ENCODE data around the gene ATL1.
A peak's percentile ranks its signal among the peaks of the same experiment; 100 is the strongest.
"Not testable (repeated sequence)": the region's sequence is repeated elsewhere in the genome, so short reads cannot be mapped to it uniquely, and the experiment has no call there.

The ATL1 gene

DNA sequence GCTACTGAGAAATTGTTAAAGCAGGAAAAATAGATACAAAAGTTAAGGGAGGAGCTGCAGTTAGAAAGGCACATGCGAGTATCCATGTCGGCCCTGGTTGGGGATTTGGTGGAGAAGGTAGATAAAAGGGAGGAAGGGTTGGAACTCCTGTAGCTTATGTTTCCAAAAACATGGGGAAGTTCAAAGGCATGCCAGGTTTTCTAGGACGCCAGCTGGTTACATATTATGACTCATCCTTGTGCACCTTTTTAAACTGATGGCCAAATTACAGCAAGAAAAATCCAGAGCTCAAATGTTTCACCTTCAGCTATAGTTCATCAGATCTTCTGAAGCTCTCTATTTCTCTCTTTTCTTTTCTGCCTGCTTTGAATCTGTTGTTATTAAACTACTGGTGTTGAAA is 14.3 kb upstream of the ATL1 start:
- Histone ChIP-seq H3K4me1 (ENCODE audit: insufficient read depth, low read length) (no peaks in the 10 kb centered on the region), H3K9me3 (ENCODE audit: low read length) (peaks cover 4% of the 10 kb centered on the region), H2AFZ (ENCODE audit: low read depth, low read length) (no peak overlapping the region), H3K27me3 (ENCODE audit: insufficient read depth, low read length) (no peaks in the 10 kb centered on the region), H3K36me3 (ENCODE audit: insufficient read depth, low read length) (no peaks in the 10 kb centered on the region), H3K4me3 (ENCODE audit: low read length) (no peak overlapping the region)

DNA sequence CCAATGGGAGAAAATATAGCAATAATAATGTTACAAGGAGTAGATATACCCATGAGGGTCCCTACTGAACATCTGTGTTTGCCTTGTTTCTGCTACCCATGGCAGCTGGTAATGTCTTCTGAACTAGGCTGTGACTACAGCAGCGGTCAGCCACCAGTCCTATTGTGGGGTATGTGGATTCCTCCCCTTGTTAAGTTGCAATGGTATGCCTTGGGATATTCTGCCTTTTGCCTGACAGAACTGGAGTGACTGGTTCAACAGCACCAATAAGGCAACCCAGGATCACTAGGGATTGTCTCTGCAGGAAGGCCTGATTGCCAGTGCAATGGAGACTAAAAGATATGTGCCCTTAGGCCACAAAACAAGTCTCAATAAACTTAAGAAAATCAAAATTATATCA is 9.7 kb upstream of the ATL1 start:
- no peak overlapping the region for H3K4me3 ChIP-seq (ENCODE audit: low read length)
- H3K4me1 ChIP-seq (ENCODE audit: insufficient read depth, low read length): no peaks in the 10 kb centered on the region
- peaks cover 4% of the 10 kb centered on the region for H3K9me3 ChIP-seq (ENCODE audit: low read length)

DNA sequence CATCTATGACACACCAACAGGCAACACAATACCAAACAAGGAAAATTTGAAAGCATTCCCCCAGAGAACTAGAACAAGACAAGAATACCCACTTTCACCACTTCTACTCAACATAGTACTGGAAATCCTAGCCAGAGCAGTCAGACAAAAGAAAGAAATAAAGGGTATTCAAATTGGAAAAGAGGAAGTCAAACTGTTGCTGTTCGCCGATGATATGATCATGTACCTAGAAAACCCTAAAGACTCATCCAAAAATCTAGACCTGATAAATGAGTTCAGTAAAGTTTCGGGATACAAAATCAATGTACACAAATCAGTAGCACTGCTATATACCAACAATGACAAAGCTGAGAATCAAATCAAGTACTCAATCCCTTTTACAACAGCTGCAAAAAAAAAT is 8.1 kb upstream of the ATL1 start:
- Histone ChIP-seq H3K9me3 (ENCODE audit: low read length) (peaks cover 4% of the 10 kb centered on the region), H3K4me1 (ENCODE audit: insufficient read depth, low read length) (no peaks in the 10 kb centered on the region), H3K4me3 (ENCODE audit: low read length) (no peak overlapping the region), H3K36me3 (ENCODE audit: insufficient read depth, low read length) (no peaks in the 10 kb centered on the region), H2AFZ (ENCODE audit: low read depth, low read length) (no peak overlapping the region), H3K27me3 (ENCODE audit: insufficient read depth, low read length) (no peaks in the 10 kb centered on the region)

More for the DNA sequence above, 9.7 kb upstream of the ATL1 start:
- no peaks in the 10 kb centered on the region for H3K36me3 ChIP-seq (ENCODE audit: insufficient read depth, low read length)
- no peak overlapping the region for H2AFZ ChIP-seq (ENCODE audit: low read depth, low read length)
- H3K27me3 ChIP-seq (ENCODE audit: insufficient read depth, low read length): no peaks in the 10 kb centered on the region

DNA sequence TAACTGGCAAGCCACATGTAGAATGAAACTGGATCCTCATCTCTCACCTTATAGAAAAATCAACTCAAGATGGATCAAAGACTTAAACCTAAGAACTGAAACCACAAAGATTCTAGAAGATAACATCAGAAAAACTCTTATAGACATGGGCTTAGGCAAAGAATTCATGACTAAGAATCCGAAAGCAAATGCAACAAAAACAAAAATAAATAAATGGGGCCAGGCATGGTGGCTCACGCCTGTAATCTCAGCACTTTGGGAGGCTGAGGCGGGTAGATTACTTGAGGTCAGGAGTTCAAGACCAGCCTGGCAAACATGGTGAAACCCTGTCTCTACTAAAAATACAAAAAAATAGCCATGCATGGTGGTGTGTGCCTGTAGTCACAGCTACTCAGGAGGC is 7.1 kb upstream of the ATL1 start:
- not testable (repeated sequence) for H3K4me3 ChIP-seq (ENCODE audit: low read length); H3K27me3 ChIP-seq (ENCODE audit: insufficient read depth, low read length); H2AFZ ChIP-seq (ENCODE audit: low read depth, low read length)

DNA sequence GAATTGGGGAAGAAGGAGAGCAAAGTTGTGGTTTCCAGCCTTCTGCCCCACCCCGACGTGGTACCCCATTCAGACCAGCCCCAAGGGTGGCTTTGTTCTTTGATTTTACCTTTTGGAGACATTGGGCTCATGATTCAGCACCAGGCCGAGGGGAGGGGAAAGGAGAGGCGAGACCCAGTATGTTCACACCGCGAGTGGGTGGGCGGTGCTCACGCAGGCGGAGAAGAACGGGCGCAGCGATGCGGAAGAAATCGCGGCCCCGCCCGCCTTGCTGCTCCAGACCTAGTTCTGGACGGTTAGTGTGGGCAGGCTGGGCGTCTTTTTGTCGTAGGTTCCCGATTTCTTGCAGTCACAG is 963 bp downstream of the ATL1 start:
- Histone ChIP-seq H3K4me1 (ENCODE audit: insufficient read depth, low read length) (peaks cover 19% of the 10 kb centered on the region), H2AFZ (ENCODE audit: low read depth, low read length) (peak overlapping the region; percentile 12), H3K27me3 (ENCODE audit: insufficient read depth, low read length) (no peaks in the 10 kb centered on the region), H3K9me3 (ENCODE audit: low read length) (no peaks in the 10 kb centered on the region), H3K4me3 (ENCODE audit: low read length) (peak overlapping the region; percentile 83), H3K36me3 (ENCODE audit: insufficient read depth, low read length) (no peaks in the 10 kb centered on the region)

More for the DNA sequence above, 7.1 kb upstream of the ATL1 start:
- not testable (repeated sequence) for H3K36me3 ChIP-seq (ENCODE audit: insufficient read depth, low read length); H3K9me3 ChIP-seq (ENCODE audit: low read length); H3K4me1 ChIP-seq (ENCODE audit: insufficient read depth, low read length)

DNA sequence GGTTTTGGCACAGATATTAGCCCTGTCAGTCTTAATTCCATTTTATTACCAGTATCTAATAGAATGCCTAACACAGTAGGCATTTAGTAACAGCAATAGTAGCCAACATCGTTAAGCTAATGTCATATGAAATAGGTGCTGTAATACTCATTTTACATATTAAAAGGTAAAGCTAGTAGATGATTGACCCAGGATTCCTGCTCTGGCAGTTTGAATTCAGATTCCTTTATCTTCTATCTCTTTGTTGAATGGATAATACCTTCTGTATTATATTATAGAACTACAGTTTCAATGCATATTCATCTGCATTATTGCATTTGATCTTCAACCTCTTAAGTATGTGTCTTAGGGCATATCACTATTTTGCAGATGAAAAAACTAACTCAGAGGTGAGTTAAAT is 2.9 kb downstream of the ATL1 start:
- H2AFZ ChIP-seq (ENCODE audit: low read depth, low read length): no peak overlapping the region
- no peak overlapping the region for H3K4me3 ChIP-seq (ENCODE audit: low read length)
- H3K36me3 ChIP-seq (ENCODE audit: insufficient read depth, low read length): peaks cover 4% of the 10 kb centered on the region
- H3K27me3 ChIP-seq (ENCODE audit: insufficient read depth, low read length): no peaks in the 10 kb centered on the region
- no peaks in the 10 kb centered on the region for H3K9me3 ChIP-seq (ENCODE audit: low read length)
- peaks cover 19% of the 10 kb centered on the region for H3K4me1 ChIP-seq (ENCODE audit: insufficient read depth, low read length)

DNA sequence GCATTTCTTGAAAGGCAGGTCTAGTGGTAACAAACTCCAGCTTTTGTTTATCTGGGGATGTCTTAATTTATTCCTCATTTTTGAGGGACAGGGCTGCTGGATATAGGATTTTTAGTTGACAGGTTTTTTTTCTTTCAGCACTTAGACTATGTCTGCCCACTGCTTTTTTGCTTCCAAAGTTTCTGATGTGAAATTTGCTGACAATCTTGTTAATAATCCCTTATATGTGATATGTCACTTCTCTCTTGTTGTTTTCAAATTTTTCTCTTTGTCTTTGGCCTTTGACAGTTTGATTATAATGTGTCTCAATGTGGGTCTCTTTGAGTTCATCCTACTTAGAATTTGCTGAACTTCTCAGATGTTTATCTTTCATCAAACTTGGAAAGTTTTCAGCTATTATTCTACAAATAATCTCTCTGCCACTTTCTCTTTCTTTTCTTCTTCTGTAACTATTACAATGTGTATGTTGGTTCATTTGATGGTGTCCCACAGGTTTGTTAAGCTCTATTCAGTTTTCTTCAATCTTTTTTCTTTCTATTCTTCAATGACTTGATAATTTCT is 9.8 kb downstream of the ATL1 start:
- Histone ChIP-seq H3K36me3 (ENCODE audit: insufficient read depth, low read length) (peaks cover 7% of the 10 kb centered on the region), H3K27me3 (ENCODE audit: insufficient read depth, low read length) (no peaks in the 10 kb centered on the region), H3K4me3 (ENCODE audit: low read length) (no peak overlapping the region), H3K9me3 (ENCODE audit: low read length) (peaks cover 20% of the 10 kb centered on the region), H3K4me1 (ENCODE audit: insufficient read depth, low read length) (no peaks in the 10 kb centered on the region), H2AFZ (ENCODE audit: low read depth, low read length) (no peak overlapping the region)

DNA sequence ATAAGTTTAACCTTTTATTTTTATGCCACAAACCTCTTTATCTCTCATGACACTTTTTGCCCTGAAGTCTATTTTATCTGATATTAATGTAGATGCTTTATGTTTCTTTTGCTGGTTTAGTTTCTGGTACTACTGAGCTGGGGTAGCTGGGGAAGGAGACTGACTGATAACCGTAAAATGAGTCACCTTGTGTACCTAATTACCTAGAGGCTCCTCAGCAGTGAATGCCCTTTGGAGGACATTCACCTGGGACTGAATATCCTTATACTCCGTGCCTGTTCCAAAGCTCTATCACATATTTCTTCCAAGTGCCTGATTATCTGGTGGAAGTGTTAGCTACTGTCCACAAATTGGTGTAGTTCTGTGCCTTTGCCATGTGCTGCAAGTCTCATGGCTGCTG is 13.9 kb downstream of the ATL1 start:
- peaks cover 17% of the 10 kb centered on the region for H3K9me3 ChIP-seq (ENCODE audit: low read length)
- H3K27me3 ChIP-seq (ENCODE audit: insufficient read depth, low read length): no peaks in the 10 kb centered on the region
- peaks cover 3% of the 10 kb centered on the region for H3K36me3 ChIP-seq (ENCODE audit: insufficient read depth, low read length)
- H3K4me3 ChIP-seq (ENCODE audit: low read length): no peak overlapping the region
- H3K4me1 ChIP-seq (ENCODE audit: insufficient read depth, low read length): no peaks in the 10 kb centered on the region
- H2AFZ ChIP-seq (ENCODE audit: low read depth, low read length): no peak overlapping the region

DNA sequence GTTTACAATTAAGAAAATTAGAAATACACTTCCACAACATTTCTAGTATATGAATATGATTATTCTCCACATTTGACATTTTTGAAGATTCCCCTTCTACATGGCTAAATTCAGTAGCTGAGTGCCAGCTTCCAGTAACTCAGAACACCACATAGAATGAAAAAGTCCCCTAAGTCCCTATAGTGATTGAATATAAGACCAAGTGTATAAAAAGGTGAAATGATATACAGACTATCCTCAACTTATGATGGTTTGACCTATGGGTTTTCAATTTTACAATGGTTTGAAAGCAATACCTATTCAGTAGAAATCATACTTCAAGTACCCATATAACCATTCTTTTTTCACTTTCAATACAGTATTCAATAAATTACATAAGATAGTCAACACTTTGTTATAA is 15.8 kb downstream of the ATL1 start:
- no peak overlapping the region for H3K4me3 ChIP-seq (ENCODE audit: low read length)
- H2AFZ ChIP-seq (ENCODE audit: low read depth, low read length): no peak overlapping the region
- no peaks in the 10 kb centered on the region for H3K4me1 ChIP-seq (ENCODE audit: insufficient read depth, low read length)
- peaks cover 11% of the 10 kb centered on the region for H3K9me3 ChIP-seq (ENCODE audit: low read length)
- H3K36me3 ChIP-seq (ENCODE audit: insufficient read depth, low read length): peaks cover 3% of the 10 kb centered on the region
- H3K27me3 ChIP-seq (ENCODE audit: insufficient read depth, low read length): no peaks in the 10 kb centered on the region

DNA sequence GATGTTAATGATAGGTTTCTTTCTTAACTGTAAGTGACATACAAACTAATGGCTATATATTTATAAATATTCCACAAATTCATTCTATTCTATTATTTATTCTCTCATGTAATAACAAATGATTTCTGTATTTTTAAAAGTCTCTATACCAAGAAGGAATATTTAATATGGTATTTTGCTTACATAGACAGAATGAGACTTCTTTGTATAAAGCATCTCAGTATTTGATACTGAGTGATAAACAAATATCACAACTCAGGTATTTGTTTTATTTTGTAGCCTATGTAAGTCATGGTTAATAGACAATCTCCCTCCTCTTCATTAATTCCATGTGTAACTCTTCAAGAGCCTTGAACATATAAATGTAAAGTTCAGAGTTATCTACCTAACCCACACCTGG is 18.0 kb downstream of the ATL1 start:
- no peaks in the 10 kb centered on the region for H3K36me3 ChIP-seq (ENCODE audit: insufficient read depth, low read length)

DNA sequence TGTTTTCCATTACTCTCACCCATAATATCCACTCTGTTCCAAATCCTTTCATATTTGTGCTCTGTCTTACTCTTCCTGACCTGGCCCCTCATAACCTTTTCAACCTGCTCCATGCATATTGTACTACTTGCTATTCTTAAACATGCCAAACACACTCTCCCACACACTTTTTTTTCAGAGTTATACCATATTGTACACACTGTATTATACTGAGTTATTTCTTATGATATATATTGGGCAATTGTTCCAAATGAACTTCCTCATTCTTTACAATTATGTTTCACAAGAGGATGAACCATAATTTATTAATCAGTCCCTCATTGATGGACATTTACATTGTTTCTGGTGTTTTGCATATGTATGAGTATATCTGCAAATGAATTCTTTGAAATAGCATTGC is 18.5 kb downstream of the ATL1 start:
- Histone ChIP-seq H3K4me3 (ENCODE audit: low read length) (no peak overlapping the region), H3K36me3 (ENCODE audit: insufficient read depth, low read length) (no peaks in the 10 kb centered on the region), H2AFZ (ENCODE audit: low read depth, low read length) (no peak overlapping the region), H3K4me1 (ENCODE audit: insufficient read depth, low read length) (no peaks in the 10 kb centered on the region), H3K9me3 (ENCODE audit: low read length) (no peaks in the 10 kb centered on the region), H3K27me3 (ENCODE audit: insufficient read depth, low read length) (no peaks in the 10 kb centered on the region)

More for the DNA sequence above, 18.0 kb downstream of the ATL1 start:
- Histone ChIP-seq H3K27me3 (ENCODE audit: insufficient read depth, low read length) (no peaks in the 10 kb centered on the region), H3K9me3 (ENCODE audit: low read length) (no peaks in the 10 kb centered on the region), H3K4me3 (ENCODE audit: low read length) (no peak overlapping the region), H2AFZ (ENCODE audit: low read depth, low read length) (no peak overlapping the region), H3K4me1 (ENCODE audit: insufficient read depth, low read length) (no peaks in the 10 kb centered on the region)

DNA sequence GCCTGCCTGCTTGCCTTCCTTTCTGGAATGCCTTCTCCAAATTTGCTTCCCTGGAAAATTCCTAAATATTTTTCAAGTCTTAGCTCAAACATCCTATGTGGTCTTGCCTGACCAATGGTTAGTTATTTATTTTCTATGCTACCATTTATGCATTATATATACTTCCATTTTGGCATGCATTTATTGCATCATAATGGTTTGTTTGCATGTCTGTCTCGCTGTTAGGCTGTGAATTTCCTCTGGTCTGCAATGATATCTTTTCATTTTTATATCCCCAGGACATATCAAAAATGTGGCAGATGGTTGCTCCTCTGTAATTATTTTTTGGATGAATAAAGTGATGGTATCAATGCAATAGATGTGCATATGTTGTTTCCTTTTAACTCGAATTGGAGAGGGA is 30.5 kb downstream of the ATL1 start:
- Histone ChIP-seq H3K36me3 (ENCODE audit: insufficient read depth, low read length) (peaks cover 37% of the 10 kb centered on the region), H2AFZ (ENCODE audit: low read depth, low read length) (no peak overlapping the region), H3K27me3 (ENCODE audit: insufficient read depth, low read length) (no peaks in the 10 kb centered on the region), H3K9me3 (ENCODE audit: low read length) (no peaks in the 10 kb centered on the region), H3K4me3 (ENCODE audit: low read length) (no peak overlapping the region), H3K4me1 (ENCODE audit: insufficient read depth, low read length) (peaks cover 10% of the 10 kb centered on the region)

DNA sequence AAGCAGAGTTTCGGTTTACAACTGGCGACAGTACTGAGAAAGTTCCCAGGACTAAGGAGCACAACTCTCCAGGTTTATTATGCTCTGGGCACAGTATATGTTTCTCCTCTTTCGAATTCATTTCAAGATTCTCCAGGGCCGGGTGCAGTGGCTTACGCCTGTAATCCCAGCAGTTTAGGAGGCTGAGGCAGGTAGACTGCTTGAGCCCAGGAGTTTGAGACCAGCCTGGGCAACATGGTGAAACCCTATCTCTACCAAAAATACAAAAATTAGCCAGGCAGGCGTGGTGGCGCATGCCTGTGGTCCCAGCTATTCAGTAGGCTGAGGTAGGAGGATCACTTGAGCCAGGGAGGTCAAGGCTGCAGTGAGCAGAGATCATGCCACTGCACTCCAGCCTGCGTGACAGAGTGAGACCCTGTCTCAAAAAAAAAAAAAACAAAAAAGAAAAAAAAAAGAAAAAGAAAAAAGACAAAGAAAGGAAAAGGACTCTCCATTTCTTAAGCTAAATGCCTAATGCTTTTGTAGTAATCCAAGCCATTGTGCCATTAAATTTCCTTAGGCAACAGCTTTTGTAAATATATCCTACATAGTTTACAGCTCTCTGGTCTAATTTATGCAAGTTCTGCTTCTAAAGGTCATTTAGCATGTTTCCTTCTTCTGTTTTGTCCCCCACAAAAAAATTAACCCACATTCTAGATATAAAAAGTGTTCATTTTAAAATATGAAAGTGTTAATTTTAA is 34.8 kb downstream of the ATL1 start:
- Histone ChIP-seq H3K27me3 (ENCODE audit: insufficient read depth, low read length) (no peaks in the 10 kb centered on the region), H3K4me1 (ENCODE audit: insufficient read depth, low read length) (peaks cover 10% of the 10 kb centered on the region), H3K36me3 (ENCODE audit: insufficient read depth, low read length) (peaks cover 31% of the 10 kb centered on the region), H3K4me3 (ENCODE audit: low read length) (no peak overlapping the region), H2AFZ (ENCODE audit: low read depth, low read length) (no peak overlapping the region), H3K9me3 (ENCODE audit: low read length) (no peaks in the 10 kb centered on the region)

DNA sequence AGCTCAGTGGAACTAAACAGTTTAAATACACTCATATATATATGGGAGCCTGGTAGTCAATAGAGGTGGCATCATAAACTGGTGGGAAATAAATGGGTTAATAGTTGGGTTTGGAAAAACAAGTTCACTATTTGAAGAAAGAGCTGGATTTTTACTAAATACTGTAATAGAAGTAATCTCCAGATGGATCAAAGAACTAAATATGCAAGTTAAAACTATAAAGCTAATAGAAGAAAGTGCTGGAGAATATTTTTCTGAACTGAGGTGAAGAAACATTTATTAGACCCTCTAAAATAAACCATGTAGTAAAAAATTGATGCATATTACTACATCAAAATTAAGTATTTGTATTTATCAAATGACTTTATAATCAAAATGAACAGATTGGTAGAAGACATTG is 38.8 kb downstream of the ATL1 start:
- Histone ChIP-seq H2AFZ (ENCODE audit: low read depth, low read length) (no peak overlapping the region), H3K27me3 (ENCODE audit: insufficient read depth, low read length) (no peaks in the 10 kb centered on the region), H3K4me3 (ENCODE audit: low read length) (no peak overlapping the region), H3K4me1 (ENCODE audit: insufficient read depth, low read length) (peaks cover 10% of the 10 kb centered on the region), H3K36me3 (ENCODE audit: insufficient read depth, low read length) (peaks cover 18% of the 10 kb centered on the region), H3K9me3 (ENCODE audit: low read length) (no peaks in the 10 kb centered on the region)
